HS-5 (cell line): ENCODE data around the gene KRTAP5-4.

Experiments used
- DNase-seq: peaks from one replicate; pipeline ENCODE4 v3.0.0-alpha.2; 2012; ENCODE audit warnings: low read depth

Gene KRTAP5-4

DNA sequence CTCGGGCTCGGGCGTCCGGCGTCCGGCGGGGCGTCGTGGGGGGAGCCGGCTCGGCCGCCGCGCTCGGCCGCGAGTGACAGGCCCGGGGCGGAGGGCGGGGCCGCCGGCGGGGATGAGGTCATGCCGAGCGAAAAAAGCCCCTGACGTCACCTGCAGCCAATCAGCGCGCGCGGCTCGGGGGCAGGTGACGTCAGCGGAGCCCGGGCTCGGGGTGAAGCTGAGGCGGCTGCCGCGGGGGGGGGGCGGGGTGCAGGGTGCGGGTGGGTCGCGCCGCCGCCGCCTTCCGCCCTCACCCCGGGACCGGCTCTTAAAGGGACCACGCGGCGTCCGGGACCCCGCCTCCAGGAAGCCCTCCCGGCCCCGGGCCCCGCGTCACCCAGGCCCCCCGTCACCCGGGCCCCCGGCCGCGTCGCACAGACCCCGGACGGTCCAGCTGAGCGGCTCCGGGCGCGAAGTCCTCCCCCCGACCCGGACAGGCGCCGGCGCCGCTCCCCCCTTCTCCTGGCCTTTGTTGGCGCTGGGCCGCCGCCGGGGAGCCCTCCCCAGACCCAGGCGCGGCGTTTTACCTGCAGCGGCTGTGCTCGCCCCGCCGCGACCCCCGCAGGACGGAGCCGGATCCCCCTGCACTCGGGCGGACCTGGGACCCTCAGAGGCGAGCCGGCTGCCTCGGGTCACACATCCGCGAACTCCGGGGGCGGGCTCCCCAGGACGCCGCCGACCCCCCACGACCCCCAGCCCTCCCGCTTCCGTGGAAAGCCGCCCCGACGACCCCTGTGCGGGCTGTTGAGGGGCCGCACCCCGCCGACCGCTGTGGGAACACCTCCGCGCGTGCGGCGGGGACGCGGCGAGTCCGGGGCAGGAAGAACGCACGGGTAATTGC is 49.5 kb downstream of the KRTAP5-4 start, which contains the start of gene DUSP8:
DUSP8 (minus strand) TSS at position 75 of the 880 bp plus-strand sequence. CDS start 6,445 bp downstream, outside the sequence.
- DNase-seq: no peak

DNA sequence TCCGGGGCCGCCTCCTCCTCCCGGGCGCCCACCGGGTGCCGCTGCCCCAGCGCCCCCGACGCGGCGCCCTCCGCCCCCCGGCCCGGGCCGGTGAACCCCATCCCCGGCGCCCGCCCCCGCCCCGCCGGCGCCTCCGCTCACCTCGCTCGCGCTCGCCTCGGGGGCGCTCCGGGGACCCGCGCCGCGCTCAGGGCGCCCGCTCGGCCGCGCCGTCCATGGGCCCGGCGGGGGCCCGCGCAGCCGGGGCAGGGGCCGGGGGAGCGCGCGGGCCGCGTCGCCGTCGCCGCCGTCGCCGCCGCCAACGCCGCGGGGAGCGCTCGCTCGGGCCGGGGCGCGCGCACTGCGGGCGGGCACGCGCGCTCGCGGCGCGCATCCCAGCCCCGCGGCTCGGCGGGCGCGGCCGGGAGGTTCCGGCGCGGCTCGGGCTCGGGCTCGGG is 50.2 kb downstream of the KRTAP5-4 start:
- DNase-seq: no peak
